HepG2 (cell line): ENCODE measurements around the gene SORBS2. TPM values are rescaled to one million over a fixed set of nuclear protein-coding genes. Genes with fewer than 3 reads are reported as not detected.

ENCODE experiments used
- CEBPB ChIP-seq: IDR thresholded peaks from 2 replicates; pipeline ENCODE4 v1.6.1; 2011; ENCODE audit warnings: low read depth, low read length, improper control_type of control experiment, borderline replicate concordance
- FOSL2 ChIP-seq: sonication (generic); formaldehyde crosslinking; IDR thresholded peaks from 2 replicates; pipeline ENCODE4 v1.4.0; 2020; ENCODE audit warnings: missing genetic modification reagents
- FOXJ3 ChIP-seq: sonication (generic); formaldehyde crosslinking; IDR thresholded peaks from 2 replicates; pipeline ENCODE4 v1.4.0; 2020; ENCODE audit warnings: missing genetic modification reagents, mild to moderate bottlenecking, borderline replicate concordance
- HOXA3 ChIP-seq: sonication (generic); formaldehyde crosslinking; IDR thresholded peaks from 2 replicates; pipeline ENCODE4 v1.5.0; 2020; ENCODE audit warnings: missing genetic modification reagents
- IRF2 ChIP-seq: IDR thresholded peaks from 2 replicates; pipeline ENCODE4 v1.6.1; 2018; ENCODE audit warnings: missing genetic modification reagents, missing compliant biosample characterization
- KLF16 ChIP-seq, 2 experiments: sonication (generic) in 1 of 2; formaldehyde crosslinking in 1 of 2; IDR thresholded peaks; 2 replicates each; pipeline versions ENCODE4 v1.6.1 to v1.8.0; 2016 to 2023; ENCODE audit warnings: missing genetic modification reagents in 2 of 2, missing compliant biosample characterization in 1 of 2
- MED1 ChIP-seq: sonication (generic); formaldehyde crosslinking; IDR thresholded peaks from 2 replicates; pipeline ENCODE4 v1.4.0; 2020; ENCODE audit warnings: missing genetic modification reagents
- MIXL1 ChIP-seq: IDR thresholded peaks from 2 replicates; pipeline ENCODE4 v1.6.1; 2016
- NR2F6 ChIP-seq, 2 experiments: IDR thresholded peaks; 2 replicates each; pipeline ENCODE4 v1.6.1; 2016; ENCODE audit warnings: antibody characterized with exemption in 1 of 2, mild to moderate bottlenecking in 1 of 2
- POLR2AphosphoS5 ChIP-seq: IDR thresholded peaks from 2 replicates; pipeline ENCODE4 v1.6.1; 2012; ENCODE audit warnings: low read depth, low read length
- SOX5 ChIP-seq: IDR thresholded peaks from 2 replicates; pipeline ENCODE4 v1.6.1; 2016; ENCODE audit warnings: borderline replicate concordance
- SOX6 ChIP-seq, 2 experiments: fragments of 450-650 bp in 1 of 2; sonication (generic) in 1 of 2; formaldehyde crosslinking in 1 of 2; IDR thresholded peaks; 2 replicates each; pipeline versions ENCODE4 v1.4.0 to v1.6.1; 2017 to 2020; ENCODE audit warnings: antibody characterized with exemption in 1 of 2, mild to moderate bottlenecking in 1 of 2, missing genetic modification reagents in 1 of 2
- STAG1 ChIP-seq: sonication (generic); formaldehyde crosslinking; IDR thresholded peaks from 2 replicates; pipeline ENCODE4 v1.4.0; 2020; ENCODE audit warnings: missing genetic modification reagents
- THAP11 ChIP-seq: IDR thresholded peaks from 2 replicates; pipeline ENCODE4 v1.6.1; 2016; ENCODE audit warnings: missing biosample characterization, missing genetic modification reagents
- XRCC5 ChIP-seq: fragments of 200-400 bp; formaldehyde crosslinking; optimal IDR thresholded peaks from 2 replicates; pipeline ENCODE3; 2017; ENCODE audit warnings: mild to moderate bottlenecking, low read length
- ZNF124 ChIP-seq: sonication (generic); formaldehyde crosslinking; IDR thresholded peaks from 2 replicates; pipeline ENCODE4 v1.4.0; 2020; ENCODE audit warnings: missing genetic modification reagents
- ZNF605 ChIP-seq: sonication (generic); formaldehyde crosslinking; IDR thresholded peaks from 2 replicates; pipeline ENCODE4 v1.8.0; 2022; ENCODE audit warnings: mild to moderate bottlenecking, missing genetic modification reagents
- ZNF614 ChIP-seq: IDR thresholded peaks from 2 replicates; pipeline ENCODE4 v1.6.1; 2018; ENCODE audit warnings: missing biosample characterization, missing genetic modification reagents, inconsistent platforms, borderline replicate concordance
- ZSCAN25 ChIP-seq: sonication (generic); formaldehyde crosslinking; IDR thresholded peaks from 2 replicates; pipeline ENCODE4 v1.8.0; 2022; ENCODE audit warnings: mild to moderate bottlenecking, missing genetic modification reagents
- polyA plus RNA-seq, 8 experiments: library from polyadenylated mRNA; depleted of rRNA in 3 of 8; stranded (reverse) in 7 of 8; unstranded in 1 of 8; fragments of >200 nt; fragmentation: Illumina TruSeq in 4 of 8; extraction: Trizol in 4 of 8; gene quantifications; 2 replicates each; pipeline versions ENCODE4 v1.2.1 to v1.2.3, GENCODE V29; 2011 to 2016; ENCODE audit warnings: low read depth in 4 of 8, missing spikeins in 1 of 8, mixed read lengths in 1 of 8; ENCODE audit not compliant: insufficient read depth in 1 of 8
- total RNA-seq, 5 experiments: library from RNA; depleted of rRNA; stranded (reverse); fragments of >200 nt; fragmentation: Illumina TruSeq; extraction: Trizol; gene quantifications; 2 replicates each; pipeline ENCODE4 v1.2.3, GENCODE V29; 2016; ENCODE audit warnings: low read depth in 1 of 5
- TF ChIP-seq, protein P1 (sequence below): IDR thresholded peaks from 2 replicates; pipeline ENCODE4 v1.6.1; 2016; ENCODE audit warnings: low read depth
- TF ChIP-seq, protein P2 (sequence below), 2 experiments: fragments of 450-650 bp in 1 of 2; sonication (generic) in 1 of 2; formaldehyde crosslinking; IDR thresholded peaks; 2 replicates each; pipeline versions ENCODE4 v1.5.0 to v1.8.0; 2020 to 2022; ENCODE audit warnings: mild to moderate bottlenecking in 1 of 2, missing genetic modification reagents in 1 of 2
- TF ChIP-seq, protein P3 (sequence below): sonication (generic); formaldehyde crosslinking; IDR thresholded peaks from 2 replicates; pipeline ENCODE4 v1.5.0; 2020; ENCODE audit warnings: missing genetic modification reagents, mild to moderate bottlenecking, borderline replicate concordance
- TF ChIP-seq, protein P4 (sequence below): IDR thresholded peaks from 2 replicates; pipeline ENCODE4 v1.6.1; 2012; ENCODE audit warnings: low read depth, low read length, improper control_type of control experiment
- TF ChIP-seq, protein P5 (sequence below): sonication (generic); formaldehyde crosslinking; IDR thresholded peaks from 2 replicates; pipeline ENCODE4 v1.4.0; 2020; ENCODE audit warnings: missing genetic modification reagents, borderline replicate concordance

Gene SORBS2
- total and polyA plus RNA-seq, 2 of the 13 experiments (the other 11 are each of a cell fraction or from before 2014, with no cell fraction given), result 25.0 to 80.5 TPM

DNA sequence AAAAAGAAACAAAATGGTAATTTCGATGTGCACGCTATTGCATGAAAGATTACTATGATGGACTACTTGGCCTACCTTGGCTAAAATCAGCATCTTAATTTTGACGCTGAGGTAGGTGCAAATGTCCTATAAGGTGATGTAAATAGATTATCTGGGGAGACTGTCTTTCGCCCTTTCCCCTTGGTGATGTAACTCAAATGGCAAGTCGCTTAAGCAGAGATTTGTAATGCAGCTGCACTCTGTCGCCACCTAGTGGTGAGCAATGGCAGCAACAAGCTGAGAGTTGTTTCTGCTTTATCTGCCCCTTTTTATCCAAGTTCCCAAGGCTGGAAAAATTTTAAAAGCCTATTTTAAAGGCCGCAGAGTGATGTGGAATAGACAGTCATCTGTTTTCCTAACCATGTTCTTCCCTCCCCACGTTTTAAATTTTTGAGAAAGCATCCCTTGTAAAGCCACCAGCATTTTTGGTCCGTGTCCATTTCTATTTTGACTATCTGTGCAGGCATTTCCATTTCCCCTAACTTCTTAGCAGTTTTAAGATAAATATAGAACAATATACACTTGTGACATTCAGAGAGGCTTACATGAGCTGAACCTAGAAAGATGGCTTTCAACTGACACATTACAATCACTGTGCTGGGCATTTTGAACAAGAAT, 214.3 kb downstream of the SORBS2 start (continued):
- TF ChIP-seq ZNF124 (CRISPR knock-in tag), result peak; percentile 65; the same call in 1 of the 2 replicates
- 0 out of 4 replicates have a peak, but pooled peaks of 1 of the 2 experiments have one; percentile 37 for TF ChIP-seq KLF16 (CRISPR knock-in tag; IDR thresholded peaks at IDR 0.05)
- 0 out of 2 replicates have a peak, but pooled peaks have one; percentile 22 for TF ChIP-seq ZNF614 (CRISPR knock-in tag)
- peak; percentile 42; the same call in 1 of the 2 replicates for TF ChIP-seq FOSL2
- TF ChIP-seq, protein P1, sequence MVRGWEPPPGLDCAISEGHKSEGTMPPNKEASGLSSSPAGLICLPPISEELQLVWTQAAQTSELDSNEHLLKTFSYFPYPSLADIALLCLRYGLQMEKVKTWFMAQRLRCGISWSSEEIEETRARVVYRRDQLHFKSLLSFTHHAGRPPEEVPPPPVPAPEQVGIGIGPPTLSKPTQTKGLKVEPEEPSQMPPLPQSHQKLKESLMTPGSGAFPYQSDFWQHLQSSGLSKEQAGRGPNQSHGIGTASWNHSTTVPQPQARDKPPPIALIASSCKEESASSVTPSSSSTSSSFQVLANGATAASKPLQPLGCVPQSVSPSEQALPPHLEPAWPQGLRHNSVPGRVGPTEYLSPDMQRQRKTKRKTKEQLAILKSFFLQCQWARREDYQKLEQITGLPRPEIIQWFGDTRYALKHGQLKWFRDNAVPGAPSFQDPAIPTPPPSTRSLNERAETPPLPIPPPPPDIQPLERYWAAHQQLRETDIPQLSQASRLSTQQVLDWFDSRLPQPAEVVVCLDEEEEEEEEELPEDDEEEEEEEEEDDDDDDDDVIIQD (CRISPR knock-in tag), result peak; percentile 60; the same call in 1 of the 2 replicates
- peak; percentile 53 for TF ChIP-seq FOXJ3 (CRISPR knock-in tag)
- peak; percentile 46; the same call in 1 of the 2 replicates for TF ChIP-seq IRF2 (CRISPR knock-in tag)
- 0 out of 2 replicates have a peak, but pooled peaks have one; percentile 41 for TF ChIP-seq MIXL1 (CRISPR knock-in tag)
- TF ChIP-seq POLR2AphosphoS5, result no peak
- peak; percentile 28; the same call in 1 of the 2 replicates for TF ChIP-seq SOX5 (CRISPR knock-in tag)
- no peak for TF ChIP-seq XRCC5
- TF ChIP-seq NR2F6 (IDR thresholded peaks at IDR 0.05), result 0 out of 2 replicates have a peak, but pooled peaks have one; percentile 17
- TF ChIP-seq NR2F6 (CRISPR knock-in tag; IDR thresholded peaks at IDR 0.05), result 0 out of 2 replicates have a peak, but pooled peaks have one; percentile 13
- TF ChIP-seq, protein P2, sequence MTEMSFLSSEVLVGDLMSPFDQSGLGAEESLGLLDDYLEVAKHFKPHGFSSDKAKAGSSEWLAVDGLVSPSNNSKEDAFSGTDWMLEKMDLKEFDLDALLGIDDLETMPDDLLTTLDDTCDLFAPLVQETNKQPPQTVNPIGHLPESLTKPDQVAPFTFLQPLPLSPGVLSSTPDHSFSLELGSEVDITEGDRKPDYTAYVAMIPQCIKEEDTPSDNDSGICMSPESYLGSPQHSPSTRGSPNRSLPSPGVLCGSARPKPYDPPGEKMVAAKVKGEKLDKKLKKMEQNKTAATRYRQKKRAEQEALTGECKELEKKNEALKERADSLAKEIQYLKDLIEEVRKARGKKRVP (CRISPR knock-in tag; IDR thresholded peaks at IDR 0.05), result peak in 1 of 2 experiments; percentile 58; a peak in 2 of 4 replicates
- TF ChIP-seq CEBPB, result peak; percentile 72
- TF ChIP-seq HOXA3 (CRISPR knock-in tag), result peak; percentile 15; the same call in 1 of the 2 replicates
- TF ChIP-seq THAP11 (CRISPR knock-in tag), result peak; percentile 63; the same call in 1 of the 2 replicates
- 0 out of 2 replicates have a peak, but pooled peaks have one; percentile 22 for TF ChIP-seq ZNF605
- TF ChIP-seq STAG1 (CRISPR knock-in tag), result peak; percentile 97
- TF ChIP-seq SOX6 (IDR thresholded peaks at IDR 0.05), result no peak
- TF ChIP-seq SOX6 (CRISPR knock-in tag; IDR thresholded peaks at IDR 0.05), result peak; percentile 34; the same call in 1 of the 2 replicates
- TF ChIP-seq, protein P3, sequence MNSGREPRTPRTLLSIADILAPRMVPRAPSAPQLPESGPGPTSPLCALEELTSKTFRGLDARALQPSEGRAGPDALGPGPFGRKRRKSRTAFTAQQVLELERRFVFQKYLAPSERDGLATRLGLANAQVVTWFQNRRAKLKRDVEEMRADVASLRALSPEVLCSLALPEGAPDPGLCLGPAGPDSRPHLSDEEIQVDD (CRISPR knock-in tag), result no peak
- TF ChIP-seq, protein P4, sequence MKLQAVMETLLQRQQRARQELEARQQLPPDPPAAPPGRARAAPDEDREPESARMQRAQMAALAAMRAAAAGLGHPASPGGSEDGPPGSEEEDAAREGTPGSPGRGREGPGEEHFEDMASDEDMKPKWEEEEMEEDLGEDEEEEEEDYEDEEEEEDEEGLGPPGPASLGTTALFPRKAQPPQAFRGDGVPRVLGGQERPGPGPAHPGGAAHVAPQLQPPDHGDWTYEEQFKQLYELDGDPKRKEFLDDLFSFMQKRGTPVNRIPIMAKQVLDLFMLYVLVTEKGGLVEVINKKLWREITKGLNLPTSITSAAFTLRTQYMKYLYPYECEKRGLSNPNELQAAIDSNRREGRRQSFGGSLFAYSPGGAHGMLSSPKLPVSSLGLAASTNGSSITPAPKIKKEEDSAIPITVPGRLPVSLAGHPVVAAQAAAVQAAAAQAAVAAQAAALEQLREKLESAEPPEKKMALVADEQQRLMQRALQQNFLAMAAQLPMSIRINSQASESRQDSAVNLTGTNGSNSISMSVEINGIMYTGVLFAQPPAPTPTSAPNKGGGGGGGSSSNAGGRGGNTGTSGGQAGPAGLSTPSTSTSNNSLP, result 0 out of 2 replicates have a peak, but pooled peaks have one; percentile 15
- TF ChIP-seq MED1 (CRISPR knock-in tag), result peak; percentile 29; the same call in 1 of the 2 replicates
- no peak for TF ChIP-seq ZSCAN25 (CRISPR knock-in tag)
- TF ChIP-seq, protein P5, sequence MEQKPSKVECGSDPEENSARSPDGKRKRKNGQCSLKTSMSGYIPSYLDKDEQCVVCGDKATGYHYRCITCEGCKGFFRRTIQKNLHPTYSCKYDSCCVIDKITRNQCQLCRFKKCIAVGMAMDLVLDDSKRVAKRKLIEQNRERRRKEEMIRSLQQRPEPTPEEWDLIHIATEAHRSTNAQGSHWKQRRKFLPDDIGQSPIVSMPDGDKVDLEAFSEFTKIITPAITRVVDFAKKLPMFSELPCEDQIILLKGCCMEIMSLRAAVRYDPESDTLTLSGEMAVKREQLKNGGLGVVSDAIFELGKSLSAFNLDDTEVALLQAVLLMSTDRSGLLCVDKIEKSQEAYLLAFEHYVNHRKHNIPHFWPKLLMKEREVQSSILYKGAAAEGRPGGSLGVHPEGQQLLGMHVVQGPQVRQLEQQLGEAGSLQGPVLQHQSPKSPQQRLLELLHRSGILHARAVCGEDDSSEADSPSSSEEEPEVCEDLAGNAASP (CRISPR knock-in tag), result peak; percentile 33; the same call in 1 of the 2 replicates
